Erythroblast (primary cell): ENCODE results near the gene ACTR10.

Experiments
- GATA1 ChIP-seq: IDR thresholded peaks from 2 replicates; pipeline ENCODE4 v1.6.1; 2011; ENCODE audit warnings: low read depth, mild to moderate bottlenecking, control low read depth, low read length, moderate library complexity
- POLR2A ChIP-seq: IDR thresholded peaks from 2 replicates; pipeline ENCODE4 v1.6.1; 2011; ENCODE audit warnings: mild to moderate bottlenecking, low read length

DNA sequence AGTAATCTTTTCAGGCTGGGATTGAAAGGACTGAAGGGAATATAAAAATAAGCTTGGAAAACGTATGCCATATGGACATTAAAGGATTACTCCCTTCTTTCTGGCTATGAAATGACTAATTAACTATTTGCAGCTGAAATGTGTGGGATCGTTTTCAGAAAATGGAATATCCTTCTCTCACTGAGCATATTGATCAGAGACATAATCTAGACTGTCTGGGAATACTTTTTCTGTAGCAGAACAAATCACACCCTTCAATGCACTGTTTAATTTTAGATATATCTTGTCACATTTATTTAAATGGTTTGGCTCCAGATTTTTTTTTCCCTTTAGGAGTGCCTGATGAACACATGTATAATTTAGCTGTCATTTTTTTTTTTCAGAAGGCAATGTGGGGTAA is 10.8 kb upstream of the ACTR10 start:
- TF ChIP-seq POLR2A (no peak), GATA1 (no peak)
